NB4 (cell line): ENCODE data around the gene PTRH2.

Experiments used
- DNase-seq: peaks from one replicate; pipeline ENCODE4 v3.0.0; 2010; ENCODE audit warnings: low read depth
- H3K4me3 ChIP-seq: one replicate; pipeline ENCODE4 v1.5.1; 2011; ENCODE audit warnings: mild to moderate bottlenecking, low read depth, low read length, moderate library complexity
- CTCF ChIP-seq: IDR thresholded peaks from one replicate; pipeline ENCODE4 v1.5.1; 2012; ENCODE audit warnings: low read depth, low read length
- MAX ChIP-seq: IDR thresholded peaks from 2 replicates; pipeline ENCODE4 v1.6.1; 2011; ENCODE audit warnings: low read depth, low read length
- MYC ChIP-seq: IDR thresholded peaks from 2 replicates; pipeline ENCODE4 v1.6.1; 2011; ENCODE audit warnings: low read depth, low read length
- POLR2A ChIP-seq: IDR thresholded peaks from 2 replicates; pipeline ENCODE4 v1.6.1; 2011; ENCODE audit warnings: mild to moderate bottlenecking; ENCODE audit not compliant: insufficient read length; ENCODE audit errors: extremely low read depth

Gene PTRH2

GRCh38 chr17:59652119-59652518 lies 55.1 kb downstream of the PTRH2 start:
- no peak for TF ChIP-seq CTCF
- no peak overlapping the region for H3K4me3 ChIP-seq
- DNase-seq: no peak

GRCh38 chr17:59651346-59651745 lies 55.9 kb downstream of the PTRH2 start:
- no peak for DNase-seq
- TF ChIP-seq CTCF (no peak), MYC (no peak), POLR2A (no peak), MAX (no peak)
- H3K4me3 ChIP-seq: no peak overlapping the region

- no peak for DNase-seq
- H3K4me3 ChIP-seq: no peak overlapping the region
- TF ChIP-seq CTCF: no peak
- no peak for TF ChIP-seq POLR2A
- TF ChIP-seq MAX: no peak
- TF ChIP-seq MYC: no peak
Measured at GRCh38 chr17:59650642-59651041, 56.6 kb downstream of the PTRH2 start.

- no peak for DNase-seq
- no peak overlapping the region for H3K4me3 ChIP-seq
- TF ChIP-seq MAX (no peak), POLR2A (no peak), CTCF (no peak), MYC (no peak)
Measured at GRCh38 chr17:59649886-59650285, 57.3 kb downstream of the PTRH2 start.
